ENCODE results near the gene SLC5A7.

SLC5A7 gene

DNA sequence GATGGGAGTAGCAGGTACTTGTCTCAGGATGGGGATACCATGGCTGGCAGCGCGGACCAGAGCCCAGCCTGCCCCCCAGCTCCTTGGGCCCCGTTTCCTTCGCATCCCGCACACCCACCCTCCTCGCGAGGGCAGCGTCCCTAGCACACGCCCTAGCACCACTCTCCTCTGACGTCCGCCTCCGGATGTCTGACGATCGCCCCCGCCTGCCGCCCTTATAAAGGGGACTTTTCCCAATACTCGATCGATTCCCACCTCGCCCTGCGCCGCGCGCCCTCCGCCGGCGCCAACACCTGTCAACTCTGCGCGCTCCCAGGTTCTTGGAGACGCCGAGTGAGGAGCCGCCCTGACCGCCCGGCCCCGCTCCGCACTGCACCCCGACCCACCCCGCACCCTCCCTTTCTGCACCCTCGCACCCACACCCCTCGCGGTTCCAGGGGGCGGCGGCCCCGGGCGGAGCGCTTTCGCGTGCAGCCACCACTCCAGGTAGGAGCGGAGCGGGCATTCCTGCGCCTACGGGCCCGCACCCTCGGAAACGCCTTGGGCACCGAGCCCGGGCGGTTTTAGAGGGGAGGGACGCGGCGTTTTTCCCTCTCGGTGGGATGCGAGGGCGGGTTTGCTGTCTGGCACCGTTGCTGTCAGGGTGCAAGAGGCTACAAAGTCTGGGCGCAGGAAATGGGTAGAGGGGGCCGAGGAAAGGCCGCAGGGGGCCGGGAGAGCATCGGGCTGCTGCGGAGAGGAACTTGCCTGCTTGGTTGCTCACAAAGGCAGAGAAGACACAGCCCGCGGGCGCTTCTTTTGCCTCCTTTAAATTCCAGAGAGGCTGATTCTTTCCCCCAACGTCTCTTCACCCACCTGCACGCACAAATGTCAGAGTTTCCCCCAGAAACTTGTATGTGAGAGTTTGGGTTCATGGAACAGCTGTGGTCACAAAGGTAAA is at the start of gene SLC5A7:
Gene SLC5A7 (plus strand): TSS at position 247 of the 940 bp plus-strand sequence. CDS start 1,632 bp downstream, outside the sequence.
- DNase-seq: peak; percentile 22

DNA sequence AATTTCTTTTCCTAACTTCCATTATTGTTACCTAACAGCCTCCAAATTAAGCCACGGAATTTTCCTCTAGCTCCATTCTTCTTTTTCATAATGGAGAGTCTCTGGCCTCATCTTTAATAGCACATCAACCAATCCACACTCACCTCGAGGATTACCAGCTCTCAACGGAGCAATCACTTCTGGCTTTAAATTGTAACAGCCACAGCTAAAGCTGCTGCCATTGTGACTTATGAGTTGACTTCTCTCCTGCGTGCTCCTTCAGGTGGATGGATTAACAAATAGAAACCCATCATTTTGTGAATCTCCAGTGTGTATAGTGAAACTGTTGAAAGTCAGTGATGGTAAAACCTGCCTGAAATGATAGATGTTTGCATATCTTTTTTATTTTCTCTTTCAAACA is 24.9 kb upstream of the SLC5A7 start:
- DNase-seq: no peak

DNA sequence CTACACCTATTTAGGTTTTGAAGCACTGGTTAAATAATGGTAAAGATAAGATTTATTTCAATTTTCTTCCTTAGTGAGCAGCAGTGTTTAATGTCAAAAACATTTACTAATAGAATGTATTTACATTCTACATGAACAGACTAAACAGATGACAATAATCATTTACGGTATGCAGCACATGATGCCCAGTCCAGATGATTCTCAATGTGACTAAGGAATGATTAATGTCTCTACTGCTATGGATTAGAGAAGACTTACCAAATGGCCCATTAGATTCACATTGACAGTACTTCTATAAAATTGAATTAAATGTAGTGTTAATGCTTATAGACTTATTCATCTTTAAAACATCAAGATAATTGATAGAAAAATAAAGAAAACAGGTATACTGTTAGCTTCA is 22.1 kb upstream of the SLC5A7 start:
- no peak for DNase-seq

- no peak for DNase-seq
These were observed 1.6 kb upstream of the SLC5A7 start for GRCh38 chr2:107984707-107985106.

- no peak for DNase-seq
These were observed 1.8 kb downstream of the SLC5A7 start for GRCh38 chr2:107988108-107988507.

- no peak for DNase-seq
These were observed 3.1 kb downstream of the SLC5A7 start for GRCh38 chr2:107989445-107989844.

GRCh38 chr2:107990718-107991117 is 4.4 kb downstream of the SLC5A7 start:
- no peak for DNase-seq

DNA sequence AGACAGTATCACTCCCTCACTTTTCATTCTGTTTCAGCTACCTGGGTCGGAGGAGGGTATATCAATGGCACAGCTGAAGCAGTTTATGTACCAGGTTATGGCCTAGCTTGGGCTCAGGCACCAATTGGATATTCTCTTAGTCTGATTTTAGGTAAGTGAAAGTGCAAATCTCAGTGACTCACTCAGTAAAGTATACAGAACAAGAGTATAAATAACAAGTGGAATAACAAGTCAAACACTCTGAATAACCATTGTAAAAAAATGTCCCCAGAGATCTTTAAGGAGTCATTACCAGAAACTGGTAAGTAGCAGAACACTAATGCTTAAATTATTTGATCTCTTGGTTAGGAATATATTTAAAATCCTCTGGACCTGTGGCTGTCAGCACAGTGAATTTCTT is 5.7 kb downstream of the SLC5A7 start:
- DNase-seq: no peak

GRCh38 chr2:107999158-107999557 is 12.8 kb downstream of the SLC5A7 start:
- DNase-seq: no peak

DNA sequence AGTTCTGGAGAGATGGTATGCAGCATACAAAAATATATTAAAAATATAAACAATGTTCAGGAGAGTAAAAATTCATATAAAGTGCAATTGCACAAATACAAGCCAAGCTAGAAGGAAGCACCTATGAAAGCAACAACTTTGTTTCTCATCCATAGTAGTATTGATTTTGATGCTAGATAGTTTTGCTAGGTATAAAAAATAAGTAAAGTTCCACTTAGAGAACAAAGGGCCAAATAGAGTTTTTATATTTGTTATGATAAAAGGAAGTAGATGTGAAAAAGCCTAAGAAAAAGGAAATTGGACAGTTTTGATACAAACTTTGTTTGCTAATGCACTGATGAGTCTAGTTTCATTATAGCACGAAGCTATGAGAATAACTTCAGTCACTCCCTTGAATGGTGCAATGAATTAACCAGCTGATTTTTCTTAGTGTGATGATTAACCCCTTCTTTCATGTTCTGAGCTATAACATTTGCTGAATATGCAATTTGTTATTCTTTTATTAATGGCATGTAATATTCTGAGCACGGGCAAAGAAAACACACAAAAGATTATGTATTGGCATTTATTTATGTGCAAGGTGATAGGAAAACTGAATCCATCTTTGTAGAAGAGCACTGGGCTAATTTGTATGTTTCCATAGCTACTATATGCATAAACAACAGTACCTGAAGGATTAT is 24.7 kb downstream of the SLC5A7 start:
- no peak for DNase-seq

- DNase-seq: no peak
These were observed 27.0 kb downstream of the SLC5A7 start for GRCh38 chr2:108013305-108013704.

DNA sequence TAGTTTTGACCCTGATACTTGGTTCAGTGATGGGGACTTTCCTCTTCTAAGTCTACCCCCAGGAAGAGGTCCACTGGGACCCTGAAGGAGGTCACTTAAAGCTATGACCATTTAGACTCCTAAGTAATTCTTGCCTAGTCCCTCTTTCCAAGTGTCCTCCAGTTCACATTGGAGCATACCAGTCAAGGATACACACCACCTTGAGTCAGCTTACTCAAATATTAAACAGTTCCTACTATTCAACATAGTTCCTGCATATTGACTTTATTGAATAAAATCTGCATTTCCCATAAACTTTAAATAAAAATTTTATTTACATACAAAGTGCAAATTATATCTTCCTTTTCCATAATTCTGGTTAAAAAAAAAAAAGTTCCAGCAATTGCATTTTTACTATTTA is 36.3 kb downstream of the SLC5A7 start:
- no peak for DNase-seq

- no peak for DNase-seq
These were observed 37.5 kb downstream of the SLC5A7 start for GRCh38 chr2:108023776-108024175.

- DNase-seq: no peak
These were observed 39.9 kb downstream of the SLC5A7 start for GRCh38 chr2:108026092-108026794.

GRCh38 chr2:108029496-108029895 is 43.2 kb downstream of the SLC5A7 start:
- DNase-seq: peak; percentile 57

- no peak for DNase-seq
These were observed 43.6 kb downstream of the SLC5A7 start for GRCh38 chr2:108029912-108030311.

DNA sequence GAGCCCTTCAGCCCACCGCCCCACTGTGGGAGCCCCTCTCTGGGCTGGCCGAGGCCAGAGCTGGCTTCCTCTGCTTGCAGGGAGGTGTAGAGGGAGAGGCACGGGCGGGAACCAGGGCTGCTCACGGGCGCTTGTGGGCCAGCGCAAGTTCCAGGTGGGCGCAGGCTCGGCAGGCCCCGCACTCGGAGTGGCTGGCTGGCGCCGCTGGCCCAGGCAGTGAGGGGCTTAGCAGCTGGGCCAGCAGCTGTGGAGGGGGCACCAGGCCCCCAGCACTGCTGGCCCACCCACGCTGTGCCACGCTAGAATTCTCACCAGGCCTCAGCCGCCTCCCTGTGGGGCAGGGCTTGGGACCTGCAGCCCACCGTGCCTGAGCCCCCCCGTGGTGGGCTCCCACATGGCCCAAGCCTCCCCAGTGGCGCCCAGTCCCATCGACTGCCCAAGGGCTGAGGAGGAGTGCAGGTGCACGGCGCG is 45.2 kb downstream of the SLC5A7 start:
- DNase-seq: no peak

- no peak for DNase-seq
These were observed 48.5 kb downstream of the SLC5A7 start for GRCh38 chr2:108034843-108035242.

- DNase-seq: no peak
These were observed 62.4 kb downstream of the SLC5A7 start for GRCh38 chr2:108048752-108049151.

DNA sequence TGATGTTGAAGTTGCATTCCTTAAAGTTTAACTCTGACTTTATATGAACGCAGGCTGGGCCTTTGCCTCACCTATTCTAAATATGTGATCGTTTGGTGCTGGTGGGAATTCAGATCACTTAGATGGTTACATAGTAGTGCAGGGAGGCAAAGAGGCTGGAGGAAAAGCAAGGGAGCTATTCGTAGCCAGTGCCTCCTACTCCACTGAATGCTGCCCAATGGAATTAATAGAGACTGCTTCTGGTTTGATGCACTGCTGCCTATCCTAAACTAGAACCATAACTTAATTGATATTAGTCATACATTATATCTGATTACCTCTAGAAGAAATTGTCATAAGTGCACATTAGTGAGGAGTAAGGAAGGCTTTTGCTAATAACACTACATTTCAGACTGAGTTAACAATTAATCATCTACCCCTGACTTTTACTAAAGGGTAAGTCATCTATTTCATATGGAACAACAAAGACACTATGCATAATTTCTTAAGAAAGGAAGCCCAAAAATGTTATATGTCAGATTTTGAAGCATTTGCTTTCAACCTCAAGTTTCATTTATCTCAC is 72.3 kb downstream of the SLC5A7 start:
- no peak for DNase-seq

DNA sequence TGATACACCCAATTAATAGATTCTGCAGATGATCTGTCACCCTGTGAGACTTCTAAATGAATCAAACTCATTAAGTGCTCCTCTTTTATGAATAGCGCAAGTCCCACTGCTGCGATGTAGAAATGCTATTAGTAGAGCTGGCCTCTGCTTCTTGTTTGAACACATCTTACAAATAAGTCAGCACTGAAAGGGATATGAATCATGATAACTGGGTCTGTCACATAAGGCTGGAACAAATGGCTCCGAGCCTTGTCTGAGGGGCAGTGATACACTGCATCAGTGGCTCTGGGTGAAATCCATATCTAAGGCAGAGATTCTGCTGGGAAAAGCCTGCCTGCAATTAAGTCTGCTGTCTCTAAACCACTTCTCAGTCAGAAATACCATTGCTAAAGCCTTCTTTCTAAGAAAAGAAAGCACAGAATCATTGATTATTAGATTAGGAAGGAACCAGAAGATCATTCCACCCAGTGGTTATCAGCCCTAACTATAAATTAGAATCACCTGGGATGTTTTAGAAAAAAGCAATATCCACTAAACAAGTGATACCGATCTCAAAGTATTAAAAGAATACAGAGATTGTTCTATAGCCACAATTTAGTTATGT is 75.2 kb downstream of the SLC5A7 start:
- DNase-seq: no peak

Measured in NCI-H345 (cell line).